ENCODE results near the gene TTC22.

DNA sequence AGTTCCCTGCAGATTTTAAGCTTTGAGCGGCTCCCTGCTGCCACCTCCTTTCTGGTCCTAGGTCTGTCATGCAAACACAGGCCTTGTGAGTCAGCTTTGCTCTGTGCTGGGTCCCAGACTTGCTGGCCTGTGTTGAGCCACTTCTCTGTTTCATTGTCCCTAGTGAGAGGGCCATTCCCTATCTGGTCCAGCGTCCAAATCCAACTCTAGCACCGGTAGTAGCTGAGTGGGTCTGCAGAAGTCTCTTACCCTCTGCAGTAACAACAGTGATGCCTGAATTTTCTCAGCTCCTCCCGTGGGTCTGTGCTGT is 5.8 kb downstream of the TTC22 start:
- TF ChIP-seq FOXP2 (optimal IDR thresholded peaks at IDR 0.05; ENCODE audit: borderline replicate concordance, extremely low read depth, extremely low read length, insufficient read depth) (no peak), POLR2AphosphoS5 (IDR thresholded peaks at IDR 0.05; ENCODE audit: low read depth, low read length) (no peak), TAF1 (IDR thresholded peaks at IDR 0.05; ENCODE audit: borderline replicate concordance, insufficient read depth, low read length) (no peak)
- TF ChIP-seq, protein P1, sequence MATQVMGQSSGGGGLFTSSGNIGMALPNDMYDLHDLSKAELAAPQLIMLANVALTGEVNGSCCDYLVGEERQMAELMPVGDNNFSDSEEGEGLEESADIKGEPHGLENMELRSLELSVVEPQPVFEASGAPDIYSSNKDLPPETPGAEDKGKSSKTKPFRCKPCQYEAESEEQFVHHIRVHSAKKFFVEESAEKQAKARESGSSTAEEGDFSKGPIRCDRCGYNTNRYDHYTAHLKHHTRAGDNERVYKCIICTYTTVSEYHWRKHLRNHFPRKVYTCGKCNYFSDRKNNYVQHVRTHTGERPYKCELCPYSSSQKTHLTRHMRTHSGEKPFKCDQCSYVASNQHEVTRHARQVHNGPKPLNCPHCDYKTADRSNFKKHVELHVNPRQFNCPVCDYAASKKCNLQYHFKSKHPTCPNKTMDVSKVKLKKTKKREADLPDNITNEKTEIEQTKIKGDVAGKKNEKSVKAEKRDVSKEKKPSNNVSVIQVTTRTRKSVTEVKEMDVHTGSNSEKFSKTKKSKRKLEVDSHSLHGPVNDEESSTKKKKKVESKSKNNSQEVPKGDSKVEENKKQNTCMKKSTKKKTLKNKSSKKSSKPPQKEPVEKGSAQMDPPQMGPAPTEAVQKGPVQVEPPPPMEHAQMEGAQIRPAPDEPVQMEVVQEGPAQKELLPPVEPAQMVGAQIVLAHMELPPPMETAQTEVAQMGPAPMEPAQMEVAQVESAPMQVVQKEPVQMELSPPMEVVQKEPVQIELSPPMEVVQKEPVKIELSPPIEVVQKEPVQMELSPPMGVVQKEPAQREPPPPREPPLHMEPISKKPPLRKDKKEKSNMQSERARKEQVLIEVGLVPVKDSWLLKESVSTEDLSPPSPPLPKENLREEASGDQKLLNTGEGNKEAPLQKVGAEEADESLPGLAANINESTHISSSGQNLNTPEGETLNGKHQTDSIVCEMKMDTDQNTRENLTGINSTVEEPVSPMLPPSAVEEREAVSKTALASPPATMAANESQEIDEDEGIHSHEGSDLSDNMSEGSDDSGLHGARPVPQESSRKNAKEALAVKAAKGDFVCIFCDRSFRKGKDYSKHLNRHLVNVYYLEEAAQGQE (IDR thresholded peaks at IDR 0.05; ENCODE audit: insufficient read depth in 1 of 2, low read depth in 2 of 2, low read length in 2 of 2) = no peak
